Measurements from ENCODE around the gene CACNA1G.

CACNA1G gene

DNA sequence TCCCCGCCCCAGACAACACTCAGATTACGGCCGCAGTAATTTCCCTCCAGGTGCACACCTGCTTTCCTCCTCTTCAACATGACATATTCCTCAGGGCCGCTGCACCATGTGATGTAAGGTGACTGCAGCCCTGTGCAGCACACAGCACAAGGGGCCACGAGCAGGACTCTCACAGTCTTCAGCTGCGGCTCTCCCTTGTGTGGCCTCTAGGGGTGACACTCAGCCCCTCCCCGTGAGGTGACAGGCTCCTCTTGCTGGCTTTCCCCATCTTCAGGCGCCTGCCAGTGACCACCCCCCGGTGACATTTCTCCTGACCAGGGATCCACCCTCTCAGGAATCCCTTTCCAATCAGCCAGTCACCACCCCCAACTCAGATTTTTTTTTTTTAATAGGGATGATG lies 42.8 kb downstream of the CACNA1G start:
- Histone ChIP-seq H3K4me1 (ENCODE audit: control insufficient read depth in 1 of 2, insufficient read depth in 1 of 2, low read depth in 1 of 2, low read length in 1 of 2) (no peaks in the 10 kb centered on the region), H3K9me3 (no peaks in the 10 kb centered on the region), H3K27me3 (peaks cover 65% of the 10 kb centered on the region), H3K36me3 (no peaks in the 10 kb centered on the region), H3K4me3 (ENCODE audit: low read depth in 1 of 2, low read length in 1 of 2) (no peak overlapping the region), H3K27ac (no peak overlapping the region)
- TF ChIP-seq, protein P1, sequence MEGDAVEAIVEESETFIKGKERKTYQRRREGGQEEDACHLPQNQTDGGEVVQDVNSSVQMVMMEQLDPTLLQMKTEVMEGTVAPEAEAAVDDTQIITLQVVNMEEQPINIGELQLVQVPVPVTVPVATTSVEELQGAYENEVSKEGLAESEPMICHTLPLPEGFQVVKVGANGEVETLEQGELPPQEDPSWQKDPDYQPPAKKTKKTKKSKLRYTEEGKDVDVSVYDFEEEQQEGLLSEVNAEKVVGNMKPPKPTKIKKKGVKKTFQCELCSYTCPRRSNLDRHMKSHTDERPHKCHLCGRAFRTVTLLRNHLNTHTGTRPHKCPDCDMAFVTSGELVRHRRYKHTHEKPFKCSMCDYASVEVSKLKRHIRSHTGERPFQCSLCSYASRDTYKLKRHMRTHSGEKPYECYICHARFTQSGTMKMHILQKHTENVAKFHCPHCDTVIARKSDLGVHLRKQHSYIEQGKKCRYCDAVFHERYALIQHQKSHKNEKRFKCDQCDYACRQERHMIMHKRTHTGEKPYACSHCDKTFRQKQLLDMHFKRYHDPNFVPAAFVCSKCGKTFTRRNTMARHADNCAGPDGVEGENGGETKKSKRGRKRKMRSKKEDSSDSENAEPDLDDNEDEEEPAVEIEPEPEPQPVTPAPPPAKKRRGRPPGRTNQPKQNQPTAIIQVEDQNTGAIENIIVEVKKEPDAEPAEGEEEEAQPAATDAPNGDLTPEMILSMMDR (IDR thresholded peaks at IDR 0.05) = no peak

GRCh38 chr17:50604513-50604912 lies 44.0 kb downstream of the CACNA1G start:
- H3K36me3 ChIP-seq = no peaks in the 10 kb centered on the region
- peaks cover 65% of the 10 kb centered on the region for H3K27me3 ChIP-seq
- no peaks in the 10 kb centered on the region for H3K9me3 ChIP-seq
- H3K4me3 ChIP-seq (ENCODE audit: low read depth in 1 of 2, low read length in 1 of 2) = no peak overlapping the region
- H3K4me1 ChIP-seq (ENCODE audit: control insufficient read depth in 1 of 2, insufficient read depth in 1 of 2, low read depth in 1 of 2, low read length in 1 of 2) = no peaks in the 10 kb centered on the region
- no peak overlapping the region for H3K27ac ChIP-seq
- TF ChIP-seq, protein P1 (IDR thresholded peaks at IDR 0.05) = no peak

DNA sequence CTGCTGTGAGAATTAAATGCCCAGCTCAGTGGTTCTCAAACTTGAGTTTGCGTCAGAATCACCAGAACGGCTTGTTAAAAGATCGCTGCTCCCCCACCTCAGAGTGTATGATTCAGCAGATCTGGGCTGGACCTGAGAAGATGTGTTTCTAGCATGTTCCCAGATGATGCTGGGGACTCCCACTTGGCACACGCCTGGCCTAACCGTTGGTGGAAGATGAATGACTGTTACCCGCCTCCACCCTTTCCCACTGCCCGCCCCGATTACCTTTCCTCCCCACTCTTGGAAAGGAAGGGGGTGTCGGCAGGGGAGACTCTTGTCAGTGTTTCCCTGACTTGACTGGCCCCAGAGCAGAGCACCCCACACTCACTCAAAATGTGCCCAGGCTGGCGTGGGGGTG lies 44.9 kb downstream of the CACNA1G start:
- no peaks in the 10 kb centered on the region for H3K9me3 ChIP-seq
- no peak overlapping the region for H3K27ac ChIP-seq
- H3K4me1 ChIP-seq (ENCODE audit: control insufficient read depth in 1 of 2, insufficient read depth in 1 of 2, low read depth in 1 of 2, low read length in 1 of 2) = no peaks in the 10 kb centered on the region
- peaks cover 65% of the 10 kb centered on the region for H3K27me3 ChIP-seq
- H3K36me3 ChIP-seq = no peaks in the 10 kb centered on the region
- H3K4me3 ChIP-seq (ENCODE audit: low read depth in 1 of 2, low read length in 1 of 2) = no peak overlapping the region
- TF ChIP-seq, protein P1 (IDR thresholded peaks at IDR 0.05) = no peak

- Histone ChIP-seq H3K4me1 (ENCODE audit: control insufficient read depth in 1 of 2, insufficient read depth in 1 of 2, low read depth in 1 of 2, low read length in 1 of 2) (no peaks in the 10 kb centered on the region), H3K9me3 (no peaks in the 10 kb centered on the region), H3K27ac (no peak overlapping the region), H3K27me3 (peaks cover 56% of the 10 kb centered on the region), H3K4me3 (ENCODE audit: low read depth in 1 of 2, low read length in 1 of 2) (no peak overlapping the region), H3K36me3 (no peaks in the 10 kb centered on the region)
- TF ChIP-seq, protein P1 (IDR thresholded peaks at IDR 0.05) = no peak
Observed at GRCh38 chr17:50607522-50608175, 47.1 kb downstream of the CACNA1G start.

DNA sequence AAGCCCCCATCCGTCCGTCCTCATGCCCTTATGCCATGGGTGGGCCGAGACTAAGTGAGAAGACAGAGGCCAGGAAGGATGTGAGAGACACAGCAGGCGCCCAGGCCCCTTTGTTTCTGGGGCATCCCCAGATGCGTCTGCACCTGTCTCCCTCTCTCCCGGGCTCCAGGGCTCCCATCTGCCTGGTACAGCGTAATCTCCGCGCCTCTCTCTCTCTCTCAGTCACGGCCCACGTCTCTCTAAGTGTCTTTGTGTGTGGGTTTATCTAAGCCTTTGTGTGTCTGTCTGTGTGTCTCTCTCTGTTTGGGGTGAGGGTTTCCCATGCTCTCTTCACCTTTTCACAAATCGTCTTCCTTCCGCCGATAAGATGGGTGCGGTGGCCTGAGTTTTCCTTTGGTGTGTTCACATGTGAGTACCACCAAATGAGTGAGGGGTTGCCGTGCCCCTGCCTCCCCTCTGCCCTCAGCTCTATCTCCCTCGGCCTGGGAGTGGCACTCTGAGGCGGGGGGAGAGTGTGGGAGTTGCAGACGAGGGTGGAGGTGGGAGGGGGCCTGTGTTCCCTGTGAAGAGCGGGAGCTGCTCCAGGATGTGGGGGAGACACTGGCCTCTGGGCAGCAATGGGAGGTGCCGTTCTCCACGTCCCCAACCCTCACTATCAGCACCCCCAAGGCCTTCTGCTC lies 48.3 kb downstream of the CACNA1G start:
- TF ChIP-seq, protein P1 (IDR thresholded peaks at IDR 0.05) = no peak
- Histone ChIP-seq H3K27me3 (peaks cover 54% of the 10 kb centered on the region), H3K4me3 (ENCODE audit: low read depth in 1 of 2, low read length in 1 of 2) (no peak overlapping the region), H3K36me3 (no peaks in the 10 kb centered on the region), H3K27ac (no peak overlapping the region), H3K4me1 (ENCODE audit: control insufficient read depth in 1 of 2, insufficient read depth in 1 of 2, low read depth in 1 of 2, low read length in 1 of 2) (no peaks in the 10 kb centered on the region), H3K9me3 (no peaks in the 10 kb centered on the region)

Measured in neutrophil (primary cell).